ENCODE measurements around the gene RPL23. TPM values are rescaled to one million over a fixed set of nuclear protein-coding genes. Genes with fewer than 3 reads are reported as not detected.
A peak's percentile ranks its signal among the peaks of the same experiment; 100 is the strongest.

The RPL23 gene
- total and polyA plus RNA-seq, 2 experiments from 2014 or later = 877 to 4,267 TPM

DNA sequence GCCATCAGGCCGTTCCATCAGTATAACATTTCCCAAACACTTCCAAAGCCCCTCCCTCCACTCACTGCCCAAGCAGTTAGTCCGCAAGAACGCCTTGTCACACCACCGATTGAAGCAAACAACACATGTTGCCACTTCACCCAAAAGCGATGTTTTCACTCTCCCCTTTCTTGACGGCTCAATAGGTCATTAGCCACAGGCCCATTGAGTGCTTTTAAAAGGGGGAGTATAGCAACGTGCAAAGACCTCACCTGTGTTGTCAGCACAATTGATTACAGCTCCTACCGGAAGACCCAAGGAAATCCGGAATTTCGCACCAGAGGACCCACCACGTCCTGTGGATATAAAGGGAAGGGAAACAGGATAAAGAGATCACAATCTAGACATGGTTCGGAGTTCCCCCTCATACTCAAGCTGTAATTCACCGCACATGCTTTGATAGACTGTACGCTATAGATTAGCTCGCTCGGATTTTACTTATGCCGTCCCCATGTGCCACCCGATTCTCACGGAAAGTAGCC lies 690 bp downstream of the RPL23 start (continued):
- TF ChIP-seq CREB1 (CRISPR knock-in tag; IDR thresholded peaks at IDR 0.05; ENCODE audit: low read depth) (no peak), ZNF331 (CRISPR knock-in tag; IDR thresholded peaks at IDR 0.05; ENCODE audit: low read depth) (no peak), STAT1 (IDR thresholded peaks at IDR 0.05; ENCODE audit: unreplicated experiment) (no peak)
- TF ChIP-seq, protein P1, sequence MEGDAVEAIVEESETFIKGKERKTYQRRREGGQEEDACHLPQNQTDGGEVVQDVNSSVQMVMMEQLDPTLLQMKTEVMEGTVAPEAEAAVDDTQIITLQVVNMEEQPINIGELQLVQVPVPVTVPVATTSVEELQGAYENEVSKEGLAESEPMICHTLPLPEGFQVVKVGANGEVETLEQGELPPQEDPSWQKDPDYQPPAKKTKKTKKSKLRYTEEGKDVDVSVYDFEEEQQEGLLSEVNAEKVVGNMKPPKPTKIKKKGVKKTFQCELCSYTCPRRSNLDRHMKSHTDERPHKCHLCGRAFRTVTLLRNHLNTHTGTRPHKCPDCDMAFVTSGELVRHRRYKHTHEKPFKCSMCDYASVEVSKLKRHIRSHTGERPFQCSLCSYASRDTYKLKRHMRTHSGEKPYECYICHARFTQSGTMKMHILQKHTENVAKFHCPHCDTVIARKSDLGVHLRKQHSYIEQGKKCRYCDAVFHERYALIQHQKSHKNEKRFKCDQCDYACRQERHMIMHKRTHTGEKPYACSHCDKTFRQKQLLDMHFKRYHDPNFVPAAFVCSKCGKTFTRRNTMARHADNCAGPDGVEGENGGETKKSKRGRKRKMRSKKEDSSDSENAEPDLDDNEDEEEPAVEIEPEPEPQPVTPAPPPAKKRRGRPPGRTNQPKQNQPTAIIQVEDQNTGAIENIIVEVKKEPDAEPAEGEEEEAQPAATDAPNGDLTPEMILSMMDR (conservative IDR thresholded peaks at IDR 0.05; ENCODE audit: low read depth in 2 of 2) = no peak
- TF ChIP-seq, protein P2, sequence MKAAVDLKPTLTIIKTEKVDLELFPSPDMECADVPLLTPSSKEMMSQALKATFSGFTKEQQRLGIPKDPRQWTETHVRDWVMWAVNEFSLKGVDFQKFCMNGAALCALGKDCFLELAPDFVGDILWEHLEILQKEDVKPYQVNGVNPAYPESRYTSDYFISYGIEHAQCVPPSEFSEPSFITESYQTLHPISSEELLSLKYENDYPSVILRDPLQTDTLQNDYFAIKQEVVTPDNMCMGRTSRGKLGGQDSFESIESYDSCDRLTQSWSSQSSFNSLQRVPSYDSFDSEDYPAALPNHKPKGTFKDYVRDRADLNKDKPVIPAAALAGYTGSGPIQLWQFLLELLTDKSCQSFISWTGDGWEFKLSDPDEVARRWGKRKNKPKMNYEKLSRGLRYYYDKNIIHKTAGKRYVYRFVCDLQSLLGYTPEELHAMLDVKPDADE (IDR thresholded peaks at IDR 0.05) = no peak

GRCh38 chr17:38851434-38851833 lies 2.1 kb downstream of the RPL23 start:
- peaks cover 69% of the 10 kb centered on the region for H3F3A ChIP-seq (replicated peaks; ENCODE audit: low read depth)
- peak overlapping the region; percentile 100 for H3K4me3 ChIP-seq
- peaks cover 14% of the 10 kb centered on the region for H3K27me3 Mint-ChIP-seq (ENCODE audit: insufficient read depth, low read depth, poor library complexity)
- peaks cover 71% of the 10 kb centered on the region for H3K36me3 Mint-ChIP-seq (ENCODE audit: low read depth)
- peaks cover 50% of the 10 kb centered on the region for H4K20me1 ChIP-seq (replicated peaks; ENCODE audit: insufficient read depth)
- H3K27ac ChIP-seq (ENCODE audit: low read depth) = peak overlapping the region; percentile 88; the same call in 1 of the 2 replicates
- no peaks in the 10 kb centered on the region for H3K27me3 ChIP-seq (ENCODE audit: insufficient read depth)
- peaks cover 23% of the 10 kb centered on the region for H3K4me1 ChIP-seq (ENCODE audit: insufficient read depth)
- H3K79me2 ChIP-seq (replicated peaks; ENCODE audit: insufficient read depth) = peaks cover 46% of the 10 kb centered on the region
- peaks cover 18% of the 10 kb centered on the region; the same call in 2 of the 3 replicates for H3K4me1 Mint-ChIP-seq
- no peaks in the 10 kb centered on the region for H3K9me2 ChIP-seq (ENCODE audit: insufficient read depth)
- peaks cover 59% of the 10 kb centered on the region for H3K36me3 ChIP-seq (ENCODE audit: insufficient read depth)
- no peak overlapping the region for H2AFZ ChIP-seq
- peaks cover 5% of the 10 kb centered on the region; the same call in 1 of the 3 replicates for H3K9me3 Mint-ChIP-seq
- TF ChIP-seq CREB1 (CRISPR knock-in tag; IDR thresholded peaks at IDR 0.05; ENCODE audit: low read depth) (no peak), POLR2AphosphoS5 (IDR thresholded peaks at IDR 0.05; ENCODE audit: low read depth) (no peak)
- peak overlapping the region; percentile 33; the same call in 1 of the 2 replicates for H3K27ac Mint-ChIP-seq
- peak overlapping the region; percentile 100 for H3K4me2 ChIP-seq
- ATAC-seq (no peak), DNase-seq (ENCODE audit: low spot score) (no peak)
- peak overlapping the region; percentile 100 for H3K4me3 Mint-ChIP-seq

DNA sequence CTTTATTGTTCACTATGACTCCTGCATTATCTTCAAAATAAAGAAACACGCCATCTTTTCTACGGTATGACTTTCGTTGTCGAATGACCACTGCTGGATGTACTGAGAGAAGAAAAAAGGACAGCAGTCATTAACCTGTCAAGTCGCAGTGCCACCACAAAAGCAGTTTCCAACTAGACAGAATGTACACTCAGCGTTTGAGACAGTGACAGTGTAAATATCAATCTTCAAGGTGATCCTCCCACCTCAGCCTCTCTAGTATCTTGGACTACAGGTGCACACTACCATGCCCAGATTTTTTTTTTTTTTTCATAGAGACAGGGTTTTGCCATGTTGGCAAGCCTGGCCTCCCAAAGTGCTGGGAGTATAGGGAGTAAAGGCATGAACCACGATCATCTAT lies 3.1 kb downstream of the RPL23 start:
- Histone ChIP-seq H3K36me3 (ENCODE audit: insufficient read depth) (peaks cover 59% of the 10 kb centered on the region), H3K4me1 (ENCODE audit: insufficient read depth) (peaks cover 23% of the 10 kb centered on the region), H3K4me2 (peak overlapping the region; percentile 100), H3K27me3 (ENCODE audit: insufficient read depth) (no peaks in the 10 kb centered on the region), H3K27ac (ENCODE audit: low read depth) (peak overlapping the region; percentile 88; the same call in 1 of the 2 replicates), H3F3A (replicated peaks; ENCODE audit: low read depth) (peaks cover 80% of the 10 kb centered on the region), H3K9me2 (ENCODE audit: insufficient read depth) (no peaks in the 10 kb centered on the region), H3K79me2 (replicated peaks; ENCODE audit: insufficient read depth) (peaks cover 46% of the 10 kb centered on the region), H2AFZ (no peak overlapping the region), H3K4me3 (peak overlapping the region; percentile 100), H4K20me1 (replicated peaks; ENCODE audit: insufficient read depth) (peaks cover 50% of the 10 kb centered on the region)
- ATAC-seq = no peak
- Mint-ChIP-seq H3K27me3 (ENCODE audit: insufficient read depth, low read depth, poor library complexity) (peaks cover 22% of the 10 kb centered on the region), H3K9me3 (peaks cover 6% of the 10 kb centered on the region; the same call in 1 of the 3 replicates), H3K27ac (peak overlapping the region; percentile 31), H3K4me3 (peak overlapping the region; percentile 100), H3K4me1 (peaks cover 18% of the 10 kb centered on the region; the same call in 2 of the 3 replicates), H3K36me3 (ENCODE audit: low read depth) (peaks cover 78% of the 10 kb centered on the region)
- no peak for DNase-seq (ENCODE audit: low spot score)
- TF ChIP-seq, protein P2 (IDR thresholded peaks at IDR 0.05) = no peak
- TF ChIP-seq, protein P1 (conservative IDR thresholded peaks at IDR 0.05; ENCODE audit: low read depth in 2 of 2) = no peak
- TF ChIP-seq ZNF331 (CRISPR knock-in tag; IDR thresholded peaks at IDR 0.05; ENCODE audit: low read depth) = no peak
- no peak for TF ChIP-seq JUNB (IDR thresholded peaks at IDR 0.05; ENCODE audit: unreplicated experiment)
- TF ChIP-seq ZNF114 (CRISPR knock-in tag; IDR thresholded peaks at IDR 0.05) = no peak
- TF ChIP-seq POLR2AphosphoS5 (IDR thresholded peaks at IDR 0.05; ENCODE audit: low read depth) = no peak
- no peak for TF ChIP-seq EZH2 (IDR thresholded peaks at IDR 0.05; ENCODE audit: low read depth, unreplicated experiment)

Measured in GM23338 (cell line).